ENCODE data around the gene ADCYAP1.

ADCYAP1 gene

DNA sequence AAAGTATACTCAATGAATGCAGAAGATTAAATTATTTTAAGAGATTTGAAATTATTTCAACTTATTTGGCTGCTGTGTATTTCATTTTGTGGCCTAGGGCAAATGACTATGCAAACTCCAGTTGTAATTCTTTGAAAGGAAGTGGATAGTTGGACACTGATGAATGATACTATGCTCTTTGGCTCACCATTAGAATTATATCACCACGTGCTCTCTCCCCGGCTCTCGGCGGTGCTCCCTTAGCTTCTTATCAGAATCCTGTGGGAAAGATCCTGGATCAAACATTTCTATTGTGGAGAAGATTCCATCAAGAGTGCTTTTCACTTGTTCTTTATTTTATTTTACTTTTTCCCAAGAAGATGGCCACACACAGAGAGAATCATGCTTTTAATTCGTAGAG lies 55.2 kb downstream of the ADCYAP1 start:
- TF ChIP-seq POLR2AphosphoS5 (IDR thresholded peaks at IDR 0.05; ENCODE audit: low read depth, low read length) (no peak), TAF1 (IDR thresholded peaks at IDR 0.05; ENCODE audit: borderline replicate concordance, insufficient read depth, low read length) (no peak), REST (IDR thresholded peaks at IDR 0.05; ENCODE audit: insufficient read depth in 1 of 2, low read depth in 2 of 2, low read length in 2 of 2) (no peak), SIN3A (IDR thresholded peaks at IDR 0.05; ENCODE audit: borderline replicate concordance, insufficient read depth, low read length) (no peak), FOXP2 (optimal IDR thresholded peaks at IDR 0.05; ENCODE audit: borderline replicate concordance, extremely low read depth, extremely low read length, insufficient read depth) (no peak)

Data from PFSK-1 (cell line).